ENCODE results near the gene TMCC1.
A peak's percentile ranks its signal among the peaks of the same experiment; 100 is the strongest.

TMCC1 gene

GRCh38 chr3:129608087-129608935, 285.2 kb downstream of the TMCC1 start:
- DNase-seq, result no peak

GRCh38 chr3:129607391-129608068, 286.0 kb downstream of the TMCC1 start:
- DNase-seq, result no peak

GRCh38 chr3:129606636-129607390, 286.7 kb downstream of the TMCC1 start, which contains the start of gene PLXND1:
Gene PLXND1, minus strand, starts transcription at chr3:129606676. Its CDS starts 37 bp downstream, at chr3:129606639.
- DNase-seq, result peak in 4 of 5 experiments; percentile 12 to 46 (median 26)

- DNase-seq, result no peak
Observed at GRCh38 chr3:129605922-129606635, 287.4 kb downstream of the TMCC1 start.

GRCh38 chr3:129605203-129605921, 288.1 kb downstream of the TMCC1 start:
- peak in 3 of 5 experiments; percentile 15 to 72 (median 32) for DNase-seq

GRCh38 chr3:129604767-129605166, 288.7 kb downstream of the TMCC1 start:
- no peak for DNase-seq

GRCh38 chr3:129603991-129604749, 289.3 kb downstream of the TMCC1 start:
- DNase-seq, result no peak

GRCh38 chr3:129603561-129603942, 290.0 kb downstream of the TMCC1 start:
- DNase-seq, result no peak

GRCh38 chr3:129602730-129603560, 290.6 kb downstream of the TMCC1 start:
- DNase-seq, result no peak

- DNase-seq, result no peak
Observed at GRCh38 chr3:129602309-129602708, 291.2 kb downstream of the TMCC1 start.

- no peak for DNase-seq
Observed at GRCh38 chr3:129601713-129602112, 291.8 kb downstream of the TMCC1 start.

GRCh38 chr3:129600348-129600747, 293.2 kb downstream of the TMCC1 start:
- DNase-seq, result no peak

- DNase-seq, result no peak
Observed at GRCh38 chr3:129599607-129600006, 293.9 kb downstream of the TMCC1 start.

GRCh38 chr3:129599073-129599472, 294.4 kb downstream of the TMCC1 start:
- no peak for DNase-seq

- no peak for DNase-seq
Observed at GRCh38 chr3:129598484-129598883, 295.0 kb downstream of the TMCC1 start.

GRCh38 chr3:129598000-129598381, 295.5 kb downstream of the TMCC1 start:
- no peak for DNase-seq
